ENCODE measurements around the gene ISM2. TPM values are rescaled to one million over a fixed set of nuclear protein-coding genes. Genes with fewer than 3 reads are reported as not detected.

ISM2 gene
- total RNA-seq, 1 experiment from 2014 or later = 2.6 TPM

GRCh38 chr14:77516126-77516525, 17.5 kb upstream of the ISM2 start:
- in situ Hi-C loops (cut with HindIII; ENCODE audit: low pct_unique_long_range_greater_than_20kb, low sequenced_read_pairs) (no loop called here), intact Hi-C loops (cut with micrococcal nuclease; ENCODE audit: unreplicated experiment) (no loop called here)
- POLR2A ChIA-PET = no interaction called here
- H3K9me3 ChIP-seq (ENCODE audit: control insufficient read depth, insufficient read depth, low read depth, low read length) = no peaks in the 10 kb centered on the region
- H3K4me1 ChIP-seq (ENCODE audit: control insufficient read depth, insufficient read depth, low read length) = no peaks in the 10 kb centered on the region
- H3K27me3 ChIP-seq (ENCODE audit: control insufficient read depth, insufficient read depth, low read length) = no peaks in the 10 kb centered on the region
- H3K36me3 ChIP-seq (ENCODE audit: control insufficient read depth, insufficient read depth, low read length) = peaks cover 4% of the 10 kb centered on the region
- BruUV-seq (replicated peaks) = no TSS peak
- TF ChIP-seq POLR2AphosphoS5 (IDR thresholded peaks at IDR 0.05; ENCODE audit: low read depth, low read length) (no peak), SIN3A (IDR thresholded peaks at IDR 0.05; ENCODE audit: borderline replicate concordance, insufficient read depth, low read depth, low read length) (no peak), TCF7L2 (IDR thresholded peaks at IDR 0.05; ENCODE audit: low read depth, low read length) (no peak), CTCF (IDR thresholded peaks at IDR 0.05) (no peak)
- TF ChIP-seq, protein P1, sequence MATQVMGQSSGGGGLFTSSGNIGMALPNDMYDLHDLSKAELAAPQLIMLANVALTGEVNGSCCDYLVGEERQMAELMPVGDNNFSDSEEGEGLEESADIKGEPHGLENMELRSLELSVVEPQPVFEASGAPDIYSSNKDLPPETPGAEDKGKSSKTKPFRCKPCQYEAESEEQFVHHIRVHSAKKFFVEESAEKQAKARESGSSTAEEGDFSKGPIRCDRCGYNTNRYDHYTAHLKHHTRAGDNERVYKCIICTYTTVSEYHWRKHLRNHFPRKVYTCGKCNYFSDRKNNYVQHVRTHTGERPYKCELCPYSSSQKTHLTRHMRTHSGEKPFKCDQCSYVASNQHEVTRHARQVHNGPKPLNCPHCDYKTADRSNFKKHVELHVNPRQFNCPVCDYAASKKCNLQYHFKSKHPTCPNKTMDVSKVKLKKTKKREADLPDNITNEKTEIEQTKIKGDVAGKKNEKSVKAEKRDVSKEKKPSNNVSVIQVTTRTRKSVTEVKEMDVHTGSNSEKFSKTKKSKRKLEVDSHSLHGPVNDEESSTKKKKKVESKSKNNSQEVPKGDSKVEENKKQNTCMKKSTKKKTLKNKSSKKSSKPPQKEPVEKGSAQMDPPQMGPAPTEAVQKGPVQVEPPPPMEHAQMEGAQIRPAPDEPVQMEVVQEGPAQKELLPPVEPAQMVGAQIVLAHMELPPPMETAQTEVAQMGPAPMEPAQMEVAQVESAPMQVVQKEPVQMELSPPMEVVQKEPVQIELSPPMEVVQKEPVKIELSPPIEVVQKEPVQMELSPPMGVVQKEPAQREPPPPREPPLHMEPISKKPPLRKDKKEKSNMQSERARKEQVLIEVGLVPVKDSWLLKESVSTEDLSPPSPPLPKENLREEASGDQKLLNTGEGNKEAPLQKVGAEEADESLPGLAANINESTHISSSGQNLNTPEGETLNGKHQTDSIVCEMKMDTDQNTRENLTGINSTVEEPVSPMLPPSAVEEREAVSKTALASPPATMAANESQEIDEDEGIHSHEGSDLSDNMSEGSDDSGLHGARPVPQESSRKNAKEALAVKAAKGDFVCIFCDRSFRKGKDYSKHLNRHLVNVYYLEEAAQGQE (IDR thresholded peaks at IDR 0.05; ENCODE audit: insufficient read depth in 1 of 2, low read depth in 2 of 2, low read length in 1 of 2) = no peak
- CTCF ChIA-PET = interaction anchor here (0.6 kb wide), 1 partner anchor 208 kb away, joined by 6 read pairs; no protein-coding TSS in a partner anchor
- DNase-seq (ENCODE audit: low read depth, low spot score) (no peak), ATAC-seq (no peak)
- H3K27ac ChIP-seq (ENCODE audit: low read length) = no peak overlapping the region
- H3K4me3 ChIP-seq (ENCODE audit: low read depth in 2 of 2, low read length in 2 of 2) = no peak overlapping the region

DNA sequence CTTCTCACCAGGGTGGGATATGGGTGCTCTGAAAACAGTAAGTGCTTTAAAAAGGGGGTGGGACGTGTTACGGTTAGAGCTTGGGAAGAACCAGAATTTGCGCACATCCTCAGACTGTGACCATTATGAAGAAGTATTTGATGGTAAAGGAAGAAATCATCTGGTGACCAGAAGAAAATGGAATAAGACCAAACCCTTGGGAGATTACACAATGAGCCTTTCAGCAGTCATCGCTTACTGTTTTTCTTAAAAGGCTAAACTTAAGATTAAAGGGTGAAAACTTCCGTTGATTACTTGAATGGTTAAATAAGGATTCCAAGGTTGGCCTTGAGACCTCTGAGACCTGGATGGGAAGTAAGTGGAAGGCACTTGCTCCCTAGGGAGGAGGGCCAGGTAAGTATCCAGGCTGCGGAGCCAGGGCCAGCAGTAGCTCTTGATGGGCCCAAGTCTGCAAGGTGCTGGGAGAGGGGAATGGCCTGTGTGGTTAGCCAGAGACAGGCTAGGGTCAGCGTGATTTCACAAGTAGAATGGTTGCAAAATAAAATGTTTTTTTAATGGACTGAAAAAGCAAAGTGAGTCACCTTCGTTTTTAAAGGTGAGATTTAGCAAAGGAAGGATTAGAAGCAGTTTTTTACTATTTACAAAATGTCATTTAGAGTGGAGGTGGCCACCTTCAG, 13.0 kb upstream of the ISM2 start:
- Histone ChIP-seq H3K27ac (ENCODE audit: low read length) (no peak overlapping the region), H3K4me1 (ENCODE audit: control insufficient read depth, insufficient read depth, low read length) (no peaks in the 10 kb centered on the region), H3K4me3 (ENCODE audit: low read depth in 2 of 2, low read length in 2 of 2) (no peak overlapping the region), H3K27me3 (ENCODE audit: control insufficient read depth, insufficient read depth, low read length) (no peaks in the 10 kb centered on the region), H3K9me3 (ENCODE audit: control insufficient read depth, insufficient read depth, low read depth, low read length) (no peaks in the 10 kb centered on the region), H3K36me3 (ENCODE audit: control insufficient read depth, insufficient read depth, low read length) (peaks cover 3% of the 10 kb centered on the region)
- TF ChIP-seq, protein P1 (IDR thresholded peaks at IDR 0.05; ENCODE audit: insufficient read depth in 1 of 2, low read depth in 2 of 2, low read length in 1 of 2) = no peak
- TF ChIP-seq CTCF (IDR thresholded peaks at IDR 0.05) (no peak), TCF7L2 (IDR thresholded peaks at IDR 0.05; ENCODE audit: low read depth, low read length) (no peak)
- in situ Hi-C loops (cut with HindIII; ENCODE audit: low pct_unique_long_range_greater_than_20kb, low sequenced_read_pairs) (no loop called here), intact Hi-C loops (cut with micrococcal nuclease; ENCODE audit: unreplicated experiment) (no loop called here)
- ATAC-seq (no peak), DNase-seq (ENCODE audit: low read depth, low spot score) (no peak)
- ChIA-PET POLR2A (no interaction called here), CTCF (no interaction called here)
- no TSS peak for BruUV-seq (replicated peaks)
